Lower leg skin (tissue), 4 donors: ENCODE results near the gene ARTN. TPM values are rescaled to one million over a fixed set of nuclear protein-coding genes. Genes with fewer than 3 reads are reported as not detected.

Source experiments
- DNase-seq, 2 donors: peaks; one replicate each; pipeline ENCODE4 v3.0.0-alpha.2; 2019; ENCODE audit warnings: low spot score in 2 of 2
- H3K4me3 ChIP-seq: fragments of 200-600 bp; sonication (generic); 2 replicates; pipeline ENCODE4 v1.5.1; 2017; ENCODE audit warnings: mild to moderate bottlenecking, low read depth; ENCODE audit not compliant: poor library complexity, severe bottlenecking
- POLR2A ChIP-seq, 2 donors: fragments of 450-650 bp; IDR thresholded peaks; one replicate each; pipeline ENCODE4 v1.6.1; 2016 to 2017; ENCODE audit warnings: antibody characterized with exemption in 2 of 2, mild to moderate bottlenecking in 1 of 2, moderate library complexity in 1 of 2
- WGBS, 2 donors: methylation state at CpG; one replicate each; pipeline ENCODE4 v1.1.5; 2018; 5-methylcytosine and 5-hydroxymethylcytosine counted together
- intact Hi-C: fragments of 100-400 bp; cut with DNase I; formaldehyde crosslinking; loops from one replicate; pipeline ENCODE4 v1.15.0; 2023; ENCODE audit warnings: low total_unique reads
- total RNA-seq, 4 donors: library from RNA; depleted of rRNA; stranded (reverse); fragments of >200 nt; gene quantifications; one replicate each; pipeline ENCODE4 v1.1.0, GENCODE V29; 2016
- TF ChIP-seq, protein P1 (sequence below), 3 donors: fragments of 450-650 bp; IDR thresholded peaks; one replicate each; pipeline ENCODE4 v1.5.1; 2016; ENCODE audit warnings: antibody characterized with exemption in 3 of 3, mild to moderate bottlenecking in 3 of 3, moderate library complexity in 2 of 3

The ARTN gene
- total RNA-seq, 4 donors from 2014 or later, result 0.63 to 3.6 (median 0.84) TPM

DNA sequence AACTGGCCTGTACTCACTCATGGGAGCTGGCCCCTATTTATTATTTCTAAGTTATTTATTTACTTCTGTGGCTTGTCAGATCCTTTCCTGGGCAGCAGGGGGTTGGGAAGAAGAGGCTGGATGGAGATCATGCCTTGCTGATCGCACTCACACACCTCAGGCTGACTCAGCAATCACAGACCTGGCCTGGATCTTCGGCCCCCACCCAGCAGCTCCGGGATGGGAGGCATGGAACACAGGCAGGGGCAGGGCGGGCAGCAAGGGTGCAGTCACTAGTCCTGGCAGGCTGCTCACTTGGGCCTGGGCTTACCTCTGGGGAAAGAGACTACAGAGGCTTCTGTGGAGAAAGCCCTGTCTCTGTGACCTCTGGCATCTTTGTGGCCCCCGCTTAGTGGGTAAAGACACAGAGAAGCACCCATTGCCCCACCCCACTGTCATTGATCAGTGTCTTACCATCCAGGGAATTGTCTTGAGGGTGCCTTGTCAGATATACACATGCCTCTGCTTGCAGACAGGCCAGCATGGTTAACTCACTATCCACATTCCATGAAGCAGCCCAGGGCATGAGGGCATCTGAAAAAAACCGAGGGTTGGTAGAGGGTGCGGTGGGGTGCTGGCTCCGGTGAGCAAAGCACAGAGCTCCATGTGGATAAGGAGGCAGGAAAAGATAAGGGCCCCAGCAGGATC lies 3.7 kb downstream of the ARTN start:
- no peak overlapping the region for H3K4me3 ChIP-seq
- WGBS, 2 donors, result 67 to 78% methylated on average over 8 of the region's 8 CpGs

DNA sequence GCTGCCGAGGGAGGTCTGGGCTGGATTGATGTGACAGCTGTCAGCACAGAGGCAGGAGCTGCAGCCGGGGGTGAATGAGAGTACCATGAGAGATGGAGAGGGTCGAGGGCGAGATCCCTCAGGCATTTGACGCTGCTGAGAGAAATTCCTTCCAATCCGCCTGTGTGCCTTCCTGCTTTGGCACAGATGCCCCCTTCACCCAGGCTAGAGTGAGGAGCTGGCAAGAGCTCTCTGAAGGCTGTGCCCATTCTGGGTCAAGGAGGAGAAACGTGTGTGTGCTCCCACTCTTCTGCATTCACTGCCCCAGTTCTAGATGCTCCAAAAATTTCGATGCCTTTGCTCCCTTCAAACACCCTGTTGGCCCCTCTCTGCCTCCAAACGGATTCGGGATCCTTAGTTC lies 4.8 kb downstream of the ARTN start:
- TF ChIP-seq, protein P1, sequence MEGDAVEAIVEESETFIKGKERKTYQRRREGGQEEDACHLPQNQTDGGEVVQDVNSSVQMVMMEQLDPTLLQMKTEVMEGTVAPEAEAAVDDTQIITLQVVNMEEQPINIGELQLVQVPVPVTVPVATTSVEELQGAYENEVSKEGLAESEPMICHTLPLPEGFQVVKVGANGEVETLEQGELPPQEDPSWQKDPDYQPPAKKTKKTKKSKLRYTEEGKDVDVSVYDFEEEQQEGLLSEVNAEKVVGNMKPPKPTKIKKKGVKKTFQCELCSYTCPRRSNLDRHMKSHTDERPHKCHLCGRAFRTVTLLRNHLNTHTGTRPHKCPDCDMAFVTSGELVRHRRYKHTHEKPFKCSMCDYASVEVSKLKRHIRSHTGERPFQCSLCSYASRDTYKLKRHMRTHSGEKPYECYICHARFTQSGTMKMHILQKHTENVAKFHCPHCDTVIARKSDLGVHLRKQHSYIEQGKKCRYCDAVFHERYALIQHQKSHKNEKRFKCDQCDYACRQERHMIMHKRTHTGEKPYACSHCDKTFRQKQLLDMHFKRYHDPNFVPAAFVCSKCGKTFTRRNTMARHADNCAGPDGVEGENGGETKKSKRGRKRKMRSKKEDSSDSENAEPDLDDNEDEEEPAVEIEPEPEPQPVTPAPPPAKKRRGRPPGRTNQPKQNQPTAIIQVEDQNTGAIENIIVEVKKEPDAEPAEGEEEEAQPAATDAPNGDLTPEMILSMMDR (IDR thresholded peaks at IDR 0.05), result no peak
- no peak for TF ChIP-seq POLR2A (IDR thresholded peaks at IDR 0.05)
- DNase-seq, result no peak
- intact Hi-C loops, result loop anchor here (10.0 kb wide), 2 partner anchors 106 to 414 kb away; no protein-coding TSS in a partner anchor
- no peak overlapping the region for H3K4me3 ChIP-seq
- WGBS, 2 donors, result 69 to 86% methylated on average over 10 of the region's 10 CpGs

More for the DNA sequence above, 3.7 kb downstream of the ARTN start:
- intact Hi-C loops, result loop anchor here (10.0 kb wide), 2 partner anchors 107 to 413 kb away; no protein-coding TSS in a partner anchor
- no peak for DNase-seq
- TF ChIP-seq, protein P1 (IDR thresholded peaks at IDR 0.05), result no peak
- no peak for TF ChIP-seq POLR2A (IDR thresholded peaks at IDR 0.05)

DNA sequence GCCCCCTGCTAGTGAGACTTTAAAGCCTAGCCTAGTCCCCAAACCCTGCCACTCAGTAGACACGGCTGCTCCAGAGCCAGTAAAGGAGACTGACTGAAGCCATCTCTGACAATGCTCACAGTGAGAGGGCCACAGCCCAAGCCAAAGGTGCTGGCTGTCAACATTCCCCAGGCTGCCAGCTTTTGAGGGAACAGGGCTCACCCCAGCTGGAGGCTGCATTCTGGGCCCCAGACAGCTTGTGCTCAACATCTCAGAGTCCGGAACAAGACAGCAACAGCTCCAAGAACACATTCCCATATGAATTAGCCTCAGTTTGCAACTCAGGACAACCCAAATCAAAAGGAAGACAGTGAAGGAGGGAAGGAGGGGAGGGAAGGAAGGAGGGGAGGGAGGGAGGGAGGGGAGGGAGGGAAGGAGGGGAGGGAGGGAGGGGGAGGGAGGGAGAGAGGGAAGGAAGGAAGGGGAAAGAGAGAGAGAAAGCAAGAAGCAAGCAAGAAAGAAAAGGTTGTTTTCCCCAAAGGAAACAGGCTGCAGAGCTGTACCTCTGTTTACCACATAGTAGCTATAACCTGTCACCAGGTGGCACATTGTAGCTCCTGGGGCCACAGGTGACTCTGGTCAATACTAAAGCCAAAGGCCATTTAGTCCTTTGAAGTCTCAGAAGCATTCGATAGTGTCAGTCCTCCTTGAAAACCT lies 5.4 kb downstream of the ARTN start:
- WGBS, 2 donors, result 40 to 53% methylated on average over 3 of the region's 3 CpGs
- no peak for DNase-seq
- intact Hi-C loops, result loop anchor here (10.0 kb wide), 2 partner anchors 106 to 414 kb away; no protein-coding TSS in a partner anchor
- TF ChIP-seq, protein P1 (IDR thresholded peaks at IDR 0.05), result no peak
- TF ChIP-seq POLR2A (IDR thresholded peaks at IDR 0.05), result no peak
- no peak overlapping the region for H3K4me3 ChIP-seq

DNA sequence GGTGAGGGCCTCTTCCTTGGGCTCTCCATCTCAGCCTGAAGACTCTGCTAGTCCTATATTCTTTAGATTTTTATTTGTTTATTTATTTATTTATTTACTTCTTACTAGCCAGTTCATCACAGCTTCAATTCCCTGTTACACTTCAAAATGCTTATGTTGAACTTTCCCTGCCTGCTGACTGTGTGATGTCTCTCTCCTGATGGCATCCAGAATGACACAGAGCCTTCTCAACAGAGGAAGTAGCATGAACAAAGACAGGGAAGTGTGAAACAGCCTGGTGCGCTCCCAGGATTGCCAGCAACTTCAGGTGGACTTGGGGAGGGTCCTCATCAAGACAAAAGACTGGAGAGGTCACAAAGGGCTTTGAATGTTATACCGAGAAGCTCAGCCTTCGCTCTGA lies 8.8 kb downstream of the ARTN start:
- no peak for DNase-seq
- 91 to 97% methylated on average over 3 of the region's 3 CpGs for WGBS, 2 donors
- no peak overlapping the region for H3K4me3 ChIP-seq
- intact Hi-C loops, result no loop called here
- TF ChIP-seq, protein P1 (IDR thresholded peaks at IDR 0.05), result no peak
- no peak for TF ChIP-seq POLR2A (IDR thresholded peaks at IDR 0.05)

DNA sequence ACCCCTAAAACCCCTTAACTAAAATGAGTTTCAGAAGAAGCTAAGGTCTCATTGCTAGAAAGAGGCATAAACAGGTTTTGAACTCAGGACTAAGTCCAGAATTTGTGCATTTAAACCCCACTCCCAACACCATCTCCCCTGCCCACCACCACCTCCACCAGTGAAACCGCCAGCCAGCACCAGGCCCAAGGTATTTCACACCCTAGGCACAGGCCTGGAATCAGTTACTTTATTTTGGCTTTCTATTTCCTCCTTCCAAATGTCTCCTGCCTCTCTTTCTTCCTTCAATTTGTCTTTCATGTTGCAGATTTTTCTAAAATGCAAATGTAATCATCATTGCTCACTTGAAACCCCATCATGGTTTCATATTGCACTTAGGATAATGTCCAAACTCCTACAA lies 11.3 kb downstream of the ARTN start:
- intact Hi-C loops, result no loop called here
- no peak for DNase-seq
- WGBS, 2 donors, result 87 to 97% methylated on average over 1 of the region's 1 CpG
- TF ChIP-seq, protein P1 (IDR thresholded peaks at IDR 0.05), result no peak
- TF ChIP-seq POLR2A (IDR thresholded peaks at IDR 0.05), result no peak
- H3K4me3 ChIP-seq, result no peak overlapping the region
